B cell (primary cell): Measurements from ENCODE around the gene NRDE2.

ENCODE experiments used
- CTCF ChIP-seq: fragments of 200-600 bp; IDR thresholded peaks from one replicate; pipeline ENCODE4 v1.8.0; 2022; ENCODE audit warnings: antibody characterized with exemption, mild to moderate bottlenecking
- EZH2 ChIP-seq: IDR thresholded peaks from 2 replicates; pipeline ENCODE4 v1.6.1; 2012; ENCODE audit warnings: borderline replicate concordance, low read depth, mild to moderate bottlenecking, moderate library complexity, low read length; ENCODE audit not compliant: insufficient read depth, poor library complexity, severe bottlenecking

GRCh38 chr14:90308561-90308960, 23.2 kb downstream of the NRDE2 start:
- TF ChIP-seq CTCF: no peak
- no peak for TF ChIP-seq EZH2
